NCI-H345 treated with DMSO at 0.1 percent for 48 hours (cell line): ENCODE data around the gene OLFML1.

Experiments used
- DNase-seq: peaks from one replicate; lab custom pipeline; 2025; ENCODE audit not compliant: unreplicated experiment; lab: John Stamatoyannopoulos, UW

The OLFML1 gene

DNA sequence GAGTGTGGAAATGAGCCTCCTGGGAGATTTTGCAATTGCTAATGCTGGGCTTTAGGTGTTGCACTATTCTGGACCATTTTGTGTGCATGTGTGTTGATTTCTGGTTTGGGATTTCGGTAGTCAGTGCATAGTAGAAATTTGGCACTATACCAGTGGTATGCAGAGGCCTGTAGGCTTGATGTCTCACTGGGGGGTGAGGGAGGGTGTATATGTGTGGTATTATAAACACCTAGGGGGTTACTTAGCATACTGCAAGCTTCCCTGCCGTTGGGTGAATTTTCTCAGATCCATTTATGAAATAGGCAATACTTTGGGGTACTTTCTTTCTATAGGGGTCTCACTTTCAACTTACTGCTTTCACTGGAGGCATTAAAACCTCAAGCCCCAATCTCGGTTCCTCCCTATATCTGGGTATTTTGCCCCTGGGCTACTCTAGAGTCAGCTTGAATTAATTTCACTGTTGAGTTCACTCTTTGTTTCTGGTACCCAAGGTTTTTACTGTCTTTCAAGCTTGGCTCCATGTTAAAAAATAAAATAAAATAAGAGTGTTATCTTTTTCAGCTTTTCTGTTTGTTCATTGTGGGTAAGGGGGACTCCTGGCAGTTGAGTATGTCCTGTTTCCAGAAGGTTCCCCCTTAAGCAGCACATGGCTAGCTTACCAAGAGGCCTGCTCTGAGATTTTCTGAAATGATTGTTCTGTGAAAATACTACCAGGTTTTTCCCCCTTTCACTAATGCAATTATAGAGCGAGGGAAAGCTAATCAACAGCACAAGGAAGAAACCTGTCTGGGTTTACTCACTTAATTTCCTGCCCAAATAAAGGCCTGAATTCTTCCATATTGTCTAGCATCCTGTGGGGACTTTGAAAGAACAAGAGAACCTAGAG is 74.3 kb downstream of the OLFML1 start:
- no peak for DNase-seq
